Head of caudate nucleus (tissue), 42 donors: ENCODE results near the gene SLC34A2.
"Not testable (repeated sequence)": the region's sequence is repeated elsewhere in the genome, so short reads cannot be mapped to it uniquely, and the experiment has no call there.

ENCODE experiments used
- DNase-seq, 42 donors: peaks; one replicate each; pipeline versions ENCODE4 v3.0.0 to v3.0.0-alpha.2; 2020 to 2021; ENCODE audit warnings: mixed read lengths in 7 of 42
- intact Hi-C: fragments of 100-400 bp; cut with DNase I; formaldehyde crosslinking; loops from one replicate; pipeline ENCODE4 v1.15.0; 2022

SLC34A2 gene

DNA sequence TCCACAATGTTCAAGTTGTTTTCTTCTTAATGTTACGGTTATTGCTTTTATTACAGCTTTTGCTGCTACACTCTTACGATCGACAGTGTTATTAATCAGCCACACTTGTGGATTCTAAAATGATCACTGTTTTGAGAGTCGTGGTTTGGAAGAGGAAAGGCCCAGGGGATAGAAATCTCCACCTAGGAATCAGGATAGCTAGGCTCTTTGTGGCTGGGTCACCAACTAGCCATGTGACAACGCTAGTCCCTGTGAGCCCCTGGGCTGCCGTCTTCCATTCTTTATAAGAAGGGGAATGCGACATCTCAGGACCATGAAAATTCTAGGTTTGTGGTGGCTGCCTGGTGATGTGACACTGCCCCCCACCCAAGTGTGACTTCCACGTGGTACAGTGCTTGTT lies 380 bp downstream of the SLC34A2 start:
- DNase-seq: no peak
- intact Hi-C loops: no loop called here

DNA sequence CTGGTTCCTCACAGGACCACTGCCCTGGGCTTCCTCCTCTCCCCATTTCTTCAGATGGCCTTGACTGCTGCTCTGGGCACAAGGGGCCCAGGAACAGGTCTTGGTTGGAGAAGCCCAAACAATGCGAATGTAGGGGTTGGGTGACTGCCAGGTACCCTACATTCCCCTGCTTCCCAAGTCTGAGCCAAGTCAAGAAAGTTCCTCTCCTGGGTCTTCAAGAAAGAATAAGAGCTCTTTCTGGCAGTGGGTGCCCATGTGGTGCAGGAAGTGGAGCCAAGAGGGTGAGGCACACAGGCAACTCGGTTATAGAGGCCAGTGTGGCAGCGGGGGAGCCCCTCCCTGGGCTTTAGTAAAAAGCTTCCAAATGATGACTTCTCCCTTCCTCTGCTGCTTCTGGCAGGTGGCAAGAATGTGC lies 2.7 kb downstream of the SLC34A2 start:
- no peak for DNase-seq
- intact Hi-C loops: no loop called here

DNA sequence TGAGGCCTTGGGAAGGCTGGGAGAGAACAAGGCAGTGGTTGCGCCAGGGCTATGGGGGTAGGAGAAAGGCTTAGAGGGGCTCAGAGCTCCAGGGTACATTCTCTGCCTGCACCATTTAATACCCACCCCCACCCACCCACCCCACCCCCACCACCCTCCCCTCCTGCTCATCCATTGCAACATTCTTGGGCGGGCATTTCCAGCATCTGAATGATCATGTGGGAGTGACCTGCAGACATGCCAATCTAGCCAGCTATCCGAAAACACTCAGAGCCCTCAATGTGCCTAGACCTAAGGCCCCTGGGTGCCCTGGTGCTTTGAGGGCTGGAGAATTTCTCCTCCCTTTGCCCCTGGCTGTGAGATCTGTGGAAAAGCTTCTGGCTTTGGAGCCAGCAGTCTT lies 3.1 kb downstream of the SLC34A2 start:
- no peak for DNase-seq
- intact Hi-C loops: no loop called here

DNA sequence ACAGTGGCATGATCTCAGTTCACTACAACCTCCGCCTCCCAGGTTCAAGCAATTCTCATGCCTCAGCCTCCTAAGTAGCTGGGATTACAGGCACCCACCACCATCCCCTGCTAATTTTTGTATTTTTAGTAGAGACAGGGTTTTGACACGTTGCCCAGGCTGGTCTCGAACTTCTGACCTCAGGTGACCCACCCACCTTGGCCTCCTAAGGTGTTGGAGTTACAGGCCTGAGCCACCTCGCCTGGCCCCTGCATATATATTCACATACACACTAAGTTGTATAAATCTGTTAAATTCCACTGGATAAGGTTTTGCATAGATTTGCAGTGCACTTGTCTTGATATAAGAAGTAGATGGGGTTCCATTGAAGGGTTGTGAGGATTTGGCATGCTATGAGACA lies 5.8 kb downstream of the SLC34A2 start:
- intact Hi-C loops, DNase-seq: not testable (repeated sequence)

DNA sequence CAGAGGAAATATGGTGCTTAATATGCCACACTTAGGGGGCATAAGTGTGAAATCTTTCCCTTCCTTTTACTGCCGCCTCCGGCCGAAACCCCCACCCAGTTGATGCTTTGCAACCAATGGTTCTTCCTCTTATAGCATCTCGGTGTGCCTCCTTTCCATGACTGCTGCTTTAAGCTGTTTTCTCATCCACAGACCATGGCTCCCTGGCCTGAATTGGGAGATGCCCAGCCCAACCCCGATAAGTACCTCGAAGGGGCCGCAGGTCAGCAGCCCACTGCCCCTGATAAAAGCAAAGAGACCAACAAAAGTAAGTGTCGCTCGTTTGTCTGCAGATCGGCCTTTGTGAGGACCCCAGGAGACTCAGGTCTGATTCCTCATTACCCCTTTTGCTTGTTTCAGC lies 6.7 kb downstream of the SLC34A2 start:
- DNase-seq: no peak
- intact Hi-C loops: no loop called here

DNA sequence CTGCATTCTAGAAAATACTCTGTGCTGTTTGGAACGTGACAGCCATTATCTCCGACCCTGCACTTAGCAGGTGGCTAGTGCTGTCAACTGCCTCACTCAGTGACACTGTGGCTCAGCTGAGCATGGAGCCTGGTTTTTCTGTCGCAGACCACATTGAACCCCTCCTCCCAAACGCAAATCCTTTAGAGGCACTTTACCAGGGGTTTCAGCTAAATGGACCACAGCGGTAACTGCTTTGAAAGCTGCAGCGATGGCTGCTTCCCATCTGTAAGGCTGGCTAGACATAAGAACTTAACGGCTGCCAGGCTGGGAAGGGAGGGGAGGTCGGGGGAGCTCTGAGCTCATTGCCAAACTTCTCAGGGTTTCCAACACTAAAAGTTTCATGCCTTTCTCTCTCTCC lies 8.1 kb downstream of the SLC34A2 start:
- DNase-seq: no peak
- intact Hi-C loops: no loop called here

DNA sequence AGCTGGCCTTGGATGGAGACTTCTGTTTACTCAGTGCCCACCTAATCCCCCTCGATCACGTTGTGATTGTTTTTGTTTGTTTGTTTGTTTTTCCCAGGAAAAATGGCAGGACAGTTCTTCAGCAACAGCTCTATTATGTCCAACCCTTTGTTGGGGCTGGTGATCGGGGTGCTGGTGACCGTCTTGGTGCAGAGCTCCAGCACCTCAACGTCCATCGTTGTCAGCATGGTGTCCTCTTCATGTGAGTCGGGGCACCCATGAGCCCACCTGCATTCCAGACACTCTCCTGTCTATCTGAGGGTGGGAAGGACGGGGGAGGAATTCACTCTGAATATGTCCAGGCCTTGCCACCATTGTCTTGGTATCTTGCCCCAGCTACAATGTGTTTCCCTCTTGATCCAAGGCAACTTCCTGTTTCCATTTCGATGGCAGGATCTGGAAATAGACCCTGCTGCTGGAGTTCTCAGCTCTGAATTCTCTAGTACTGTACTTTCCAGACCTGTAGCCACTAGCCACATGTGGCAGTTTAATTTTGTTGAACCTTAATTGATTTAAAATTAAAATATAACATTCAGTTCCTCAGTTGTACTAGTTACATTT lies 10.5 kb downstream of the SLC34A2 start:
- intact Hi-C loops: no loop called here
- DNase-seq: no peak

DNA sequence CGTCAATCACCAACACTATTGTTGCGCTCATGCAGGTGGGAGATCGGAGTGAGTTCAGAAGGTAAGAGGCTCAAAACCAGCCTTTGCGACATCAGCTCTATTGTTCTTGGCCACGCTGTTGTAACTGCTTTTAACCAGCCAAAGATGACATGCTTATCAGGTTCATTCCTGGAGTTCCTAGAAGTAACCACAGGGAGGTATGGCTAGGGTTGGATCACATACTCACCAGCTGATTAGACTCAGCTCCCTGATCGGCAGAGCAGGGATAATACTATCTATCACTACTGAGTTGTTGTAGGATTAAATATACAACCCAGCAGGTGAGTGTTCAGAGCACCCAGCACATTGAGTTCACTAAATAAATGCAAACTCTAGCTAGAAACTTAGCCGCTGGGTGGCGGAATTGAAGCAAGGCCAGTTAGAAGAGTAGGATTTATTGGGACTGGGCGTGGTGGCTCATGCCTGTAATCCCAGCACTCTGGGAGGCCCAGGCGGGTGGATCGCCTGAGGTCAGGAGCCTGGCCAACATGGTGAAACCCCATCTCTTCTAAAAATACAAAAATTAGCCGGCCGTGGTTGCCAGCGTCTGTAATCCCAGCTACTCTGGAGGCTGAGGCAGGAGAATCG lies 12.4 kb downstream of the SLC34A2 start:
- intact Hi-C loops: no loop called here
- no peak for DNase-seq

DNA sequence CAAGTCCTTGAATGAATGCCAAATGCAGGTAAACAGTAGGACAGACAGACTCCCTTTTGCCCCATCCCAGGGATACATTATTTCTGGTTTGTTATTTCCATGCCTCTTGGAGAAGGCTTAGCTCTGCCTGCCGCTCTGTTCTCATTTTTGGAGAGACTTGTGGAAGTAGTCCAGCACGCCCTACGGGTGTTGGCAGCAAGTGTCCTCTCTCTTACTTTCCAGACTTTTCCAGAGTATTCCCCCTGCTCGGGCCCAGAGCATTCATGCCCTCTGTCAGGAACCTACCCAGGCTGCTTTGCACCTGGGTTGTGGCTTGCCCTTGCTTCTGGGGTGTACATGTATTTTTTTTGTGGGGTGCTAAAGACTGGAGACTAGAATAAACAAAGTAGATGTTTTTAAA lies 15.3 kb downstream of the SLC34A2 start:
- peak in 3 of 42 donors; percentile 12 to 28 (median 18) for DNase-seq

DNA sequence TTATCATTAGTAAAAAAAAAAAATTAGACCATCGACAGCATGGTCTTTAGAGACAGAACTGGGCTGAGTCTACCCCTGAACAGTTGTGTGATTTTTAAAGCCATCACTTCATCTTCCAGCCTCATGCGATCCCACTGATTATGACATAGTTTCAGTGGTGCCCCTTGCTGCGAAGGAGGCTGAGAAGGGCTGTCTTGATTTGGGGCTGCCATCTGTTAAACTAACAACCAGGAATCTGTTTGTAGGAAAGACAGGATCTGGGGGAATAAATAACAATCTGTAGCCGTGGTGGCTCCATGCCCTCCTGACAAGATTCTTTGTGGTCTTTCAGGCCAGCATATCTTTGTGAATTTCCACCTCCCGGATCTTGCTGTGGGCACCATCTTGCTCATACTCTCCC lies 17.1 kb downstream of the SLC34A2 start:
- no peak for DNase-seq
- intact Hi-C loops: no loop called here

More for the DNA sequence above, 15.3 kb downstream of the SLC34A2 start:
- intact Hi-C loops: no loop called here

DNA sequence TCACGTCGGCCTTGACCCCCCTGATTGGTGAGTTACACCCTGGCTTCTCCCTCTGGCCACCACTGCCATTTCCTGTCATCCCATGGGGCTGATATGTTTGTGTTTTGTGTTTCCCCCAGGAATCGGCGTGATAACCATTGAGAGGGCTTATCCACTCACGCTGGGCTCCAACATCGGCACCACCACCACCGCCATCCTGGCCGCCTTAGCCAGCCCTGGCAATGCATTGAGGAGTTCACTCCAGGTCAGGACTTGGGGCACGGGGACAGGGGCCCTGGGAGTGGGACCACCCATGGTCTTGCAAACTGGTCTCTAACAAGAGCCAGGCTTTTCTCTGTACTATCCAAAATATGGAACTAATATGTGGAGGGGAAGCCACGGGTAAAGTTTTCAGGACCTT lies 18.7 kb downstream of the SLC34A2 start:
- intact Hi-C loops: no loop called here
- DNase-seq: no peak

DNA sequence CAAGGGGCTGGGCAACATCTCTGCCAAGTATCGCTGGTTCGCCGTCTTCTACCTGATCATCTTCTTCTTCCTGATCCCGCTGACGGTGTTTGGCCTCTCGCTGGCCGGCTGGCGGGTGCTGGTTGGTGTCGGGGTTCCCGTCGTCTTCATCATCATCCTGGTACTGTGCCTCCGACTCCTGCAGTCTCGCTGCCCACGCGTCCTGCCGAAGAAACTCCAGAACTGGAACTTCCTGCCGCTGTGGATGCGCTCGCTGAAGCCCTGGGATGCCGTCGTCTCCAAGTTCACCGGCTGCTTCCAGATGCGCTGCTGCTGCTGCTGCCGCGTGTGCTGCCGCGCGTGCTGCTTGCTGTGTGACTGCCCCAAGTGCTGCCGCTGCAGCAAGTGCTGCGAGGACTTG lies 20.6 kb downstream of the SLC34A2 start:
- intact Hi-C loops: no loop called here
- no peak for DNase-seq

DNA sequence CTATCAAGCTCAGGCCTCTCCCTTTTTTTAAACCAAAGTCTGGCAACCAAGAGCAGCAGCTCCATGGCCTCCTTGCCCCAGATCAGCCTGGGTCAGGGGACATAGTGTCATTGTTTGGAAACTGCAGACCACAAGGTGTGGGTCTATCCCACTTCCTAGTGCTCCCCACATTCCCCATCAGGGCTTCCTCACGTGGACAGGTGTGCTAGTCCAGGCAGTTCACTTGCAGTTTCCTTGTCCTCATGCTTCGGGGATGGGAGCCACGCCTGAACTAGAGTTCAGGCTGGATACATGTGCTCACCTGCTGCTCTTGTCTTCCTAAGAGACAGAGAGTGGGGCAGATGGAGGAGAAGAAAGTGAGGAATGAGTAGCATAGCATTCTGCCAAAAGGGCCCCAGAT lies 21.5 kb downstream of the SLC34A2 start:
- intact Hi-C loops: no loop called here
- no peak for DNase-seq

DNA sequence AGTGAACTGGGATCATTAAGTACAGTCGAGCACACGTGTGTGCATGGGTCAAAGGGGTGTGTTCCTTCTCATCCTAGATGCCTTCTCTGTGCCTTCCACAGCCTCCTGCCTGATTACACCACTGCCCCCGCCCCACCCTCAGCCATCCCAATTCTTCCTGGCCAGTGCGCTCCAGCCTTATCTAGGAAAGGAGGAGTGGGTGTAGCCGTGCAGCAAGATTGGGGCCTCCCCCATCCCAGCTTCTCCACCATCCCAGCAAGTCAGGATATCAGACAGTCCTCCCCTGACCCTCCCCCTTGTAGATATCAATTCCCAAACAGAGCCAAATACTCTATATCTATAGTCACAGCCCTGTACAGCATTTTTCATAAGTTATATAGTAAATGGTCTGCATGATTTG lies 22.3 kb downstream of the SLC34A2 start:
- intact Hi-C loops: no loop called here
- no peak for DNase-seq

DNA sequence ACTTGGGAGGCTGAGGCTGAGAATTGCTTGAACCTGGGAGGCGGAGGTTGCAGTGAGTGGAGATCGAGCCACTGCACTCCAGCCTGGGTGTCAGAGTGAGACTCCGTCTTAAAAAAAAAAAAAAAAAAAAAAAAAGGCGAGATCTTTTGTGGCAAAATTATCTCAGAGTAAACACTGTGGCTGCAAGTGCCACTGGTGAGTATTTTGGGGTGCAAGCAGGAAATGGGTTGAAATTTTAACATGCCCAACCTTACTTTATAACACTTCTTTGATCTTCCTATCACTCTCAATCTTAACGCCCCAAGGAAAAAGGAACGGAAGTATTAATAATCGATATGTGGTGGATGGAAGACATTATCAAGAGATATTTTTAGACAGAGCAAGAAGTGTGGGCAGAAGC lies 32.1 kb downstream of the SLC34A2 start:
- intact Hi-C loops: no loop called here
- no peak for DNase-seq

DNA sequence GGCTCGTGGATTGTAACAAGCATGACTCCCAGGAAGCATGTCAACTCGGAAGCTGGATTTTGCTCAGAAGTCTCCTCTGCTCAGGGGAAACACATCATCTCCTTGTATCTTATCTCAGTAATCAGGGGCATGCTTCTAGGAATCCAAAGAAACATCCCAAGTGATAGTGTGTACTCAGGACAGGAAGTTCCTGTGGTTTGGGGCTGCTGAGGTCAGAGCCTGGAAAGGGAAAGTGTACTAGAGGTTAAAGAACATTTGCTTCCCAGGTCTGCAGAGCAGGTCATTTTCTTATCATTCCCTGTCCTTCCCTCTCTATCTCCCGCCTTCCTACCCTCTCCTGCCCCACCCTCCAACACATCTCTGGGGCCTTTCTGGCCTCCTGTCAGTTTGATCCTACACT lies 38.8 kb downstream of the SLC34A2 start:
- intact Hi-C loops: no loop called here
- DNase-seq: no peak

DNA sequence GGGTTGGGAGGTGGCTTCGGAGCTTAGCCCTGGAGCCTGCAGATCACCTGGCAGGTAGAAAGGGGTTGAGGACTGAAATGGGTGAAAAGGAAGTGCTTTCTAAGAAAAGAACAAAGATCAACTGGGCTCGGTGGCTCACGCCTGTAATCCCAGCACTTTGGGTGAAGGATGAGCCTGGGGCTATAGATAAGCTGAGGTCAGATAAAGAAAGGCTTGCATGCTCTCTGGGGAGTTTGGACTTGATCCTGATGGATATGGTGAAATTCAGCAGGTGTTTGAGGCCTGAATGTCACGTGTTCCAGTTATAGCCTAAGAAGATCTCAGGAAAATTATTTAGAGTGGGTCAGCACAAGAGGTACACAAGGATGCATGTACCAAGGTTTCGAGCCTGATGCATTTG lies 40.8 kb downstream of the SLC34A2 start:
- intact Hi-C loops: no loop called here
- DNase-seq: no peak

DNA sequence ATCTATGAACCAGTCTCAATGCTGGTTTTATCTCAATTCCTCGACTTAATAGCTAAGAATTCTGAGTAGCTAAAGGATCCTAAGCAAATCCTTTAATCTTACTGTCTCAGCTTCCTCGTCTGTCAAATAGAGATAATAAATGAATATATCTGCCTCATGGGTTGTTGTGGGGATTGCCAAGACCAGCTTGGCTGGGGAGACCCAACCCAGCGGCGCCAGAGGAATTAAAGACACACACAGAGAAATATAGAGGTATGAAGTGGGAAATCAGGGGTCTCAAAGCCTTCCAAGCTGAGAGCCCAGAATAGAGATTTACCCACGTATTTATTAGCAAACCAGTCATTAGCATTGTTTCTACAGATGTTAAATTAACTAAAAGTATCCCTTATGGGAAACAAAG lies 41.9 kb downstream of the SLC34A2 start:
- intact Hi-C loops: no loop called here
- no peak for DNase-seq

DNA sequence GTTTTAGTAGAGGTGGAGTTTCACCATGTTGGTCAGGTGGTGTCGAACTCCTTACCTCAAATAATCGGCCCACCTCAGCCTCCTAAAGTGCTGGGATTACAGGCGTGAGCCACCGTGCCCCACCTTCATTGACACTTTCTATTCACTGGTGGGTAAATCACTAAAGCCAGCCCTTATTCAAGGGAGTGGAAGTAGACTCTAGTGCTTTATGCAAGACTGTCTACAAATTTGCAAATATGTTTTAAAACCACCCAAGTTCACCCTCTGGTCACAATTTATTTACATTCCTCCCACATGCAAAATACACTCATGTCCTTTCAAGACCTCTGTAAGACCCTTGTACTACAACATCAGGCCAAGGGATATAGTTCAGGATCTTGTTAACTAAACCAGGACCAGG lies 45.0 kb downstream of the SLC34A2 start:
- intact Hi-C loops: no loop called here

DNA sequence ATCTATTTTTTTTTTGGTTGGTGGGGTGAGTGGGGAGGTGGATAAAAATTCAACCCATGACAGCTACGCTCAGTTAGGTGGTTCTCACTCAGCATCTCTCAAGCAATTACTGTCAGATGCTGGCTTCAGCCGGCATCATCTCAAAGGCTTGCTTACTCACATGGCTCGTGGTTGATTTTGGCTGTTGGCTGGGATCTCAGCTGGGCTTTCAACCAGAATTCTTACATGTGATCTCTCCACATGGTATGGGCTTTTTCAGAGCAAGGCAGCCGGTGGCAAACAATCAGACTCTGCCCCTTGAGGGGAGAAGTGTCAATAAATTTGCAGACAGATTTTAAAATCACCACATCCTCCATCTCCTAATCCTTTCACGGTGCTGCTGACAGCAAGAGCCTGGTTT lies 47.2 kb downstream of the SLC34A2 start:
- DNase-seq: peak in 30 of 42 donors; percentile 2 to 71 (median 22)
- intact Hi-C loops: no loop called here

More for the DNA sequence above, 45.0 kb downstream of the SLC34A2 start:
- no peak for DNase-seq

DNA sequence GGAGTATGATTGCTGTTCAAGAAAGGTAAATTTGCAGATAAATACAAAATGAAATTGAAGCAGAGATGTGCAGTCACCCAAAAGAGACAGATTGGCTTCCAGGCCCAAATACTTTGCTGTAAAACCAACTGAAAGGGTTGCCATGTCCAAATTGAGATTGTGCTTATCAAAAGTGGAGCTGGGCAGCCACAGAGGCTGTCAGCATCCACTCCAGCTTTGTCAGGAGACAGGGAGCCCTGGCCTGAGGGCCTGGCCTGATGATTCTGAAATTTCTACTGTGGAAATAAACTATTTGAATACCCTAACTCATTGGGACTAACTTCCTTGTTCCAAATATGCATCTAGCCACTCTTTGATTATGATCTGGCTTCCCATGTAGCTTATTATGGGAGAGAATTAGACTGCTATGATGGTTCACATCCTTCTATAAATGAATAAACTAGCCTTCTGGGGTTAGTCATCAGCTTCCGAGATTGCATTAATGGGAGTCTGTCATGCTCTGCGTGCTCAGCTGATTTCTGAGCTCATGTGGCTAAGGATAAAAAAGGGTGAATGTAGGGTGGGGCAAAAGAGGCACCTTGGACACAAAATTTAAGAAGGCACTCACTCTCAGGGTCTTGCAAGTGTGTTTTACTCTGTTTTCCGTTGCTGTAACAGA lies 48.2 kb downstream of the SLC34A2 start:
- intact Hi-C loops: no loop called here
- DNase-seq: no peak
